ENCODE measurements around the gene ULK4.

DNA sequence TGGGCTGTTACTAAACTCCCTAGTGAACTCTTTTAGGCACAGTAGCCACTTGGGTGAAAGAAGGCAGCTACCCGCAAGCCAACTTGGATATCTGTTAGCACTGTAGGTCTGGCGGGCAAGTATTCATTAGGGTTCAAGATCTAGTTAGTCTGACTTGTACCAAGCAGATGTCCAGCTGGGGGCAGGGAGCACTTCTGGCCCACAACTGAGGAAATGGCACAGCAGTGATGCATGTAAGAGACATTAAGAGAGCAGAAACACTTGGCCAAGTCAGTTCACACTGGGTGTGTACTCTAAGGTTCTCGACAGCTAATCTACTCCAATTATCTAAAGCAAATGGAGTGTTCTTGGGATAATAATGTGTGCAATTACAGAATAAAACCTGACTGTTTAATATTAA lies 630.9 kb downstream of the ULK4 start:
- no peak for TF ChIP-seq CTCF (IDR thresholded peaks at IDR 0.05)
- TF ChIP-seq POLR2A (IDR thresholded peaks at IDR 0.05) = no peak
